ENCODE measurements around the gene RAB26.
"Not testable (repeated sequence)": the region's sequence is repeated elsewhere in the genome, so short reads cannot be mapped to it uniquely, and the experiment has no call there.

DNA sequence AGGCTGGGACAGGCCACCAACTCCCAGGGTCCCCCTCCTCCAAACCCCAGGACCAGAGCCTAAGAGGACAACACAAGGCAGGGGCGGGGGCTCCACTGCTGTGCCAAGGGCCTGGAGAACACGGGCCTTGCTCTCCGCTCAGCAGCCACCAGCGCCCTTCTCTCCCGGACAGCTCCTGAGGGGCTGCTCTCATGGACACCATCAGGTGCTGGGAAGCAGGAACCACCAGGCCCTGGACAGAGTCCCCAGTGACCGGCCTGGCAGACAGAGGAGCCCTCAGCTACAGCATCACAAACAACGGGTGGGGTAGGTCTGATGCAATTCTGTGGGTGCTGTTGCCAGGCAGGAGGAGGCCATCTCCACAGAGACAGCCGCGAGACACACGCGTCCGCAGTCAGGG lies 14.6 kb upstream of the RAB26 start:
- not testable (repeated sequence) for TF ChIP-seq SRF (IDR thresholded peaks at IDR 0.05; ENCODE audit: low read depth, low read length); SAFB2 (CRISPR knock-in tag; IDR thresholded peaks at IDR 0.05; ENCODE audit: borderline replicate concordance, low read depth); BRCA1 (CRISPR knock-in tag; IDR thresholded peaks at IDR 0.05); ATF7 (IDR thresholded peaks at IDR 0.05); ATF7 (CRISPR knock-in tag; IDR thresholded peaks at IDR 0.05); HNF4G (IDR thresholded peaks at IDR 0.05; ENCODE audit: borderline replicate concordance, low read depth, low read length); HNF4G (CRISPR knock-in tag; IDR thresholded peaks at IDR 0.05; ENCODE audit: borderline replicate concordance, low read depth); BHLHE40 (IDR thresholded peaks at IDR 0.05; ENCODE audit: low read length); ZSCAN30 (CRISPR knock-in tag; IDR thresholded peaks at IDR 0.05)
- TF ChIP-seq, protein P1, sequence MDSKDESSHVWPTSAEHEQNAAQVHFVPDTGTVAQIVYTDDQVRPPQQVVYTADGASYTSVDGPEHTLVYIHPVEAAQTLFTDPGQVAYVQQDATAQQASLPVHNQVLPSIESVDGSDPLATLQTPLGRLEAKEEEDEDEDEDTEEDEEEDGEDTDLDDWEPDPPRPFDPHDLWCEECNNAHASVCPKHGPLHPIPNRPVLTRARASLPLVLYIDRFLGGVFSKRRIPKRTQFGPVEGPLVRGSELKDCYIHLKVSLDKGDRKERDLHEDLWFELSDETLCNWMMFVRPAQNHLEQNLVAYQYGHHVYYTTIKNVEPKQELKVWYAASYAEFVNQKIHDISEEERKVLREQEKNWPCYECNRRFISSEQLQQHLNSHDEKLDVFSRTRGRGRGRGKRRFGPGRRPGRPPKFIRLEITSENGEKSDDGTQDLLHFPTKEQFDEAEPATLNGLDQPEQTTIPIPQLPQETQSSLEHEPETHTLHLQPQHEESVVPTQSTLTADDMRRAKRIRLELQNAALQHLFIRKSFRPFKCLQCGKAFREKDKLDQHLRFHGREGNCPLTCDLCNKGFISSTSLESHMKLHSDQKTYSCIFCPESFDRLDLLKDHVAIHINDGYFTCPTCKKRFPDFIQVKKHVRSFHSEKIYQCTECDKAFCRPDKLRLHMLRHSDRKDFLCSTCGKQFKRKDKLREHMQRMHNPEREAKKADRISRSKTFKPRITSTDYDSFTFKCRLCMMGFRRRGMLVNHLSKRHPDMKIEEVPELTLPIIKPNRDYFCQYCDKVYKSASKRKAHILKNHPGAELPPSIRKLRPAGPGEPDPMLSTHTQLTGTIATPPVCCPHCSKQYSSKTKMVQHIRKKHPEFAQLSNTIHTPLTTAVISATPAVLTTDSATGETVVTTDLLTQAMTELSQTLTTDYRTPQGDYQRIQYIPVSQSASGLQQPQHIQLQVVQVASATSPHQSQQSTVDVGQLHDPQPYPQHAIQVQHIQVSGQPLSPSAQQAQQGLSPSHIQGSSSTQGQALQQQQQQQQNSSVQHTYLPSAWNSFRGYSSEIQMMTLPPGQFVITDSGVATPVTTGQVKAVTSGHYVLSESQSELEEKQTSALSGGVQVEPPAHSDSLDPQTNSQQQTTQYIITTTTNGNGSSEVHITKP (CRISPR knock-in tag; IDR thresholded peaks at IDR 0.05; ENCODE audit: low read depth), result not testable (repeated sequence)
- TF ChIP-seq, protein P2, sequence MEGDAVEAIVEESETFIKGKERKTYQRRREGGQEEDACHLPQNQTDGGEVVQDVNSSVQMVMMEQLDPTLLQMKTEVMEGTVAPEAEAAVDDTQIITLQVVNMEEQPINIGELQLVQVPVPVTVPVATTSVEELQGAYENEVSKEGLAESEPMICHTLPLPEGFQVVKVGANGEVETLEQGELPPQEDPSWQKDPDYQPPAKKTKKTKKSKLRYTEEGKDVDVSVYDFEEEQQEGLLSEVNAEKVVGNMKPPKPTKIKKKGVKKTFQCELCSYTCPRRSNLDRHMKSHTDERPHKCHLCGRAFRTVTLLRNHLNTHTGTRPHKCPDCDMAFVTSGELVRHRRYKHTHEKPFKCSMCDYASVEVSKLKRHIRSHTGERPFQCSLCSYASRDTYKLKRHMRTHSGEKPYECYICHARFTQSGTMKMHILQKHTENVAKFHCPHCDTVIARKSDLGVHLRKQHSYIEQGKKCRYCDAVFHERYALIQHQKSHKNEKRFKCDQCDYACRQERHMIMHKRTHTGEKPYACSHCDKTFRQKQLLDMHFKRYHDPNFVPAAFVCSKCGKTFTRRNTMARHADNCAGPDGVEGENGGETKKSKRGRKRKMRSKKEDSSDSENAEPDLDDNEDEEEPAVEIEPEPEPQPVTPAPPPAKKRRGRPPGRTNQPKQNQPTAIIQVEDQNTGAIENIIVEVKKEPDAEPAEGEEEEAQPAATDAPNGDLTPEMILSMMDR (CRISPR knock-in tag; IDR thresholded peaks at IDR 0.05), result not testable (repeated sequence)
